PFSK-1 (cell line): Measurements from ENCODE around the gene MED26. TPM values are rescaled to one million over a fixed set of nuclear protein-coding genes. Genes with fewer than 3 reads are reported as not detected.
A peak's percentile ranks its signal among the peaks of the same experiment; 100 is the strongest.

ENCODE experiments used
- FOXP2 ChIP-seq: optimal IDR thresholded peaks from 2 replicates; pipeline ENCODE3; 2011; ENCODE audit warnings: borderline replicate concordance, control low read depth, inconsistent platforms; ENCODE audit not compliant: insufficient read depth; ENCODE audit errors: extremely low read length, extremely low read depth
- POLR2AphosphoS5 ChIP-seq: IDR thresholded peaks from 2 replicates; pipeline ENCODE4 v1.6.1; 2012; ENCODE audit warnings: low read depth, mild to moderate bottlenecking, control low read depth, low read length, moderate library complexity
- REST ChIP-seq, 2 experiments: IDR thresholded peaks; 2 replicates each; pipeline versions ENCODE4 v1.6.1 to v1.8.0; 2011 to 2012; ENCODE audit warnings: low read depth in 2 of 2, low read length in 2 of 2, control low read depth in 1 of 2, inconsistent platforms in 1 of 2, mild to moderate bottlenecking in 1 of 2, moderate library complexity in 1 of 2; ENCODE audit not compliant: insufficient read depth in 1 of 2
- SIN3A ChIP-seq: IDR thresholded peaks from 2 replicates; pipeline ENCODE4 v1.6.1; 2012; ENCODE audit warnings: mild to moderate bottlenecking, low read length, moderate library complexity, borderline replicate concordance; ENCODE audit not compliant: insufficient read depth
- TAF1 ChIP-seq: IDR thresholded peaks from 2 replicates; pipeline ENCODE4 v1.6.1; 2012; ENCODE audit warnings: low read length, control low read depth, borderline replicate concordance; ENCODE audit not compliant: insufficient read depth
- polyA plus RNA-seq: library from polyadenylated mRNA; unstranded; fragments of >200 nt; gene quantifications from one replicate; pipeline ENCODE4 v1.2.1, GENCODE V29; 2012; ENCODE audit warnings: low read depth, missing spikeins; ENCODE audit not compliant: insufficient read length

The MED26 gene
- 12.2 TPM for polyA plus RNA-seq

GRCh38 chr19:16628183-16628983, at the start of gene MED26:
Gene MED26 (minus strand): TSS chr19:16628204. CDS start chr19:16627943, 261 bp downstream.
- peak; percentile 90 for TF ChIP-seq TAF1
- TF ChIP-seq SIN3A: no peak; the same call in 1 of the 2 replicates
- peak; percentile 83 for TF ChIP-seq POLR2AphosphoS5
- TF ChIP-seq FOXP2: peak; percentile 69
- TF ChIP-seq REST (IDR thresholded peaks at IDR 0.05; ENCODE audit: insufficient read depth in 1 of 2, low read depth in 2 of 2, low read length in 2 of 2): no peak

GRCh38 chr19:16677055-16677454, 49.1 kb upstream of the MED26 start:
- TF ChIP-seq POLR2AphosphoS5 (no peak), FOXP2 (no peak), SIN3A (no peak), TAF1 (no peak), REST (IDR thresholded peaks at IDR 0.05; ENCODE audit: insufficient read depth in 1 of 2, low read depth in 2 of 2, low read length in 2 of 2) (no peak)

GRCh38 chr19:16676101-16676798, 48.2 kb upstream of the MED26 start:
- TF ChIP-seq FOXP2: no peak
- no peak for TF ChIP-seq POLR2AphosphoS5
- no peak for TF ChIP-seq REST (IDR thresholded peaks at IDR 0.05; ENCODE audit: insufficient read depth in 1 of 2, low read depth in 2 of 2, low read length in 2 of 2)
- no peak for TF ChIP-seq TAF1
- no peak for TF ChIP-seq SIN3A

- no peak for TF ChIP-seq TAF1
- no peak for TF ChIP-seq POLR2AphosphoS5
- TF ChIP-seq FOXP2: no peak
These were observed 45.2 kb upstream of the MED26 start for GRCh38 chr19:16673231-16673630.

GRCh38 chr19:16671652-16672274, 43.8 kb upstream of the MED26 start:
- TF ChIP-seq REST (IDR thresholded peaks at IDR 0.05; ENCODE audit: insufficient read depth in 1 of 2, low read depth in 2 of 2, low read length in 2 of 2) (no peak), POLR2AphosphoS5 (no peak), TAF1 (no peak), SIN3A (no peak), FOXP2 (no peak)
